Mucosa of gallbladder (tissue), 1 donor: ENCODE measurements around the gene GIMAP2. TPM values are rescaled to one million over a fixed set of nuclear protein-coding genes. Genes with fewer than 3 reads are reported as not detected.
"Not testable (repeated sequence)": the region's sequence is repeated elsewhere in the genome, so short reads cannot be mapped to it uniquely, and the experiment has no call there.

Experiments
- DNase-seq: peaks from one replicate; pipeline ENCODE4 v3.0.0-alpha.2; 2020; ENCODE audit warnings: low spot score
- total RNA-seq: library from RNA; stranded (reverse); gene quantifications from one replicate; pipeline ENCODE4 v1.2.1, GENCODE V29; 2021
- donor health status: DM: no; HTN: no; CAD: no.

Gene GIMAP2
- total RNA-seq, 1 donor from 2014 or later = 19.1 TPM

GRCh38 chr7:150676854-150677253 lies 8.7 kb upstream of the GIMAP2 start:
- DNase-seq = not testable (repeated sequence)

GRCh38 chr7:150678601-150679000 lies 6.9 kb upstream of the GIMAP2 start:
- not testable (repeated sequence) for DNase-seq

GRCh38 chr7:150680364-150680763 lies 5.1 kb upstream of the GIMAP2 start:
- DNase-seq = not testable (repeated sequence)

- no peak for DNase-seq
Measured at GRCh38 chr7:150686030-150686631, 625 bp downstream of the GIMAP2 start.

- DNase-seq = no peak
Measured at GRCh38 chr7:150688630-150689029, 3.1 kb downstream of the GIMAP2 start.

GRCh38 chr7:150695654-150696053 lies 10.1 kb downstream of the GIMAP2 start:
- DNase-seq = no peak

- DNase-seq = no peak
Measured at GRCh38 chr7:150703209-150703608, 17.7 kb downstream of the GIMAP2 start.

- no peak for DNase-seq
Measured at GRCh38 chr7:150715293-150715692, 29.8 kb downstream of the GIMAP2 start.

- DNase-seq = no peak
Measured at GRCh38 chr7:150715738-150716137, 30.2 kb downstream of the GIMAP2 start.

GRCh38 chr7:150716368-150716767 lies 30.9 kb downstream of the GIMAP2 start, which contains the start of gene GIMAP1:
GIMAP1 (plus strand) TSS chr7:150716613; CDS start chr7:150719048, 2,435 bp downstream.
- DNase-seq = no peak

- DNase-seq = no peak
Measured at GRCh38 chr7:150716939-150717338, 31.4 kb downstream of the GIMAP2 start.

GRCh38 chr7:150717814-150718420 lies 32.4 kb downstream of the GIMAP2 start:
- no peak for DNase-seq

- DNase-seq = no peak
Measured at GRCh38 chr7:150719436-150719835, 33.9 kb downstream of the GIMAP2 start.

GRCh38 chr7:150719960-150720891 lies 34.7 kb downstream of the GIMAP2 start:
- DNase-seq = no peak

- no peak for DNase-seq
Measured at GRCh38 chr7:150721970-150722373, 36.5 kb downstream of the GIMAP2 start.

GRCh38 chr7:150722431-150722931 lies 37.0 kb downstream of the GIMAP2 start:
- DNase-seq = no peak

GRCh38 chr7:150723467-150723866 lies 38.0 kb downstream of the GIMAP2 start:
- no peak for DNase-seq

- DNase-seq = peak; percentile 68
Measured at GRCh38 chr7:150727381-150727780, 41.9 kb downstream of the GIMAP2 start.

GRCh38 chr7:150728011-150728410 lies 42.5 kb downstream of the GIMAP2 start:
- DNase-seq = no peak

- DNase-seq = no peak
Measured at GRCh38 chr7:150728609-150729008, 43.1 kb downstream of the GIMAP2 start.

- no peak for DNase-seq
Measured at GRCh38 chr7:150731916-150732315, 46.4 kb downstream of the GIMAP2 start.

- no peak for DNase-seq
Measured at GRCh38 chr7:150732786-150733481, 47.4 kb downstream of the GIMAP2 start.
